Fibroblast of lung (primary cell): ENCODE measurements around the gene ZFYVE28. TPM values are rescaled to one million over a fixed set of nuclear protein-coding genes. Genes with fewer than 3 reads are reported as not detected.

ENCODE experiments used
- DNase-seq, 2 donors: peaks; one replicate each; pipeline versions ENCODE4 v3.0.0 to v3.0.0-alpha.2; 2010; ENCODE audit warnings: low read depth in 2 of 2
- H2AFZ ChIP-seq: 2 replicates; pipeline ENCODE4 v1.5.1; 2012; ENCODE audit warnings: low read length, control low read depth, inconsistent platforms
- H3K27ac ChIP-seq: 2 replicates; pipeline ENCODE4 v1.5.1; 2011; ENCODE audit warnings: low read length, control low read depth; ENCODE audit not compliant: insufficient read depth
- H3K27me3 ChIP-seq: 2 replicates; pipeline ENCODE4 v1.5.1; 2011; ENCODE audit warnings: mild to moderate bottlenecking, low read length; ENCODE audit not compliant: control insufficient read depth, insufficient read depth
- H3K36me3 ChIP-seq: 2 replicates; pipeline ENCODE4 v1.5.1; 2011; ENCODE audit warnings: low read length; ENCODE audit not compliant: control insufficient read depth, insufficient read depth
- H3K4me1 ChIP-seq: 2 replicates; pipeline ENCODE4 v1.5.1; 2011; ENCODE audit warnings: low read length; ENCODE audit not compliant: control insufficient read depth, insufficient read depth; ENCODE audit errors: extremely low read depth
- H3K4me2 ChIP-seq: 2 replicates; pipeline ENCODE4 v1.5.1; 2011; ENCODE audit warnings: low read length, control low read depth; ENCODE audit not compliant: insufficient read depth; ENCODE audit errors: extremely low read depth
- H3K4me3 ChIP-seq, 4 experiments: fragments of 200-600 bp in 1 of 4; sonication (generic) in 1 of 4; replicated peaks in 1 of 4; 2 replicates each; pipeline ENCODE4 v1.5.1; 2011 to 2016; ENCODE audit warnings: low read length in 4 of 4, low read depth in 3 of 4, mild to moderate bottlenecking in 3 of 4, control low read depth in 2 of 4, inconsistent platforms in 1 of 4, mixed read lengths in 1 of 4; ENCODE audit not compliant: insufficient read depth in 1 of 4; ENCODE audit errors: control extremely low read depth in 1 of 4
- H3K79me2 ChIP-seq: 2 replicates; pipeline ENCODE4 v1.5.1; 2012; ENCODE audit warnings: mild to moderate bottlenecking, low read length, inconsistent platforms; ENCODE audit not compliant: control insufficient read depth, insufficient read depth
- H3K9ac ChIP-seq: 2 replicates; pipeline ENCODE4 v1.5.1; 2011; ENCODE audit warnings: mild to moderate bottlenecking, low read length, control low read depth; ENCODE audit not compliant: insufficient read depth
- H3K9me3 ChIP-seq: 2 replicates; pipeline ENCODE4 v1.5.1; 2012; ENCODE audit warnings: low read depth, low read length; ENCODE audit not compliant: control insufficient read depth, insufficient read depth
- H4K20me1 ChIP-seq: 2 replicates; pipeline ENCODE4 v1.5.1; 2011; ENCODE audit warnings: low read length; ENCODE audit not compliant: control insufficient read depth, insufficient read depth; ENCODE audit errors: extremely low read depth
- CTCF ChIP-seq, 2 donors: IDR thresholded peaks in 1 of 2; conservative IDR thresholded peaks in 1 of 2; 1 replicate in 1 of 2; 2 replicates in 1 of 2; pipeline ENCODE4 v1.5.1; 2011 to 2012; ENCODE audit warnings: low read length in 2 of 2, control low read depth in 1 of 2, inconsistent platforms in 1 of 2, low read depth in 1 of 2, mild to moderate bottlenecking in 1 of 2
- EZH2 ChIP-seq: IDR thresholded peaks from 2 replicates; pipeline ENCODE4 v1.5.1; 2012; ENCODE audit warnings: low read length, control low read depth, mild to moderate bottlenecking; ENCODE audit errors: missing control alignments
- polyA plus RNA-seq, 2 donors: library from polyadenylated mRNA; depleted of rRNA in 1 of 2; stranded (reverse) in 1 of 2; unstranded in 1 of 2; fragments of >200 nt; gene quantifications; 2 replicates each; pipeline ENCODE4 v1.2.1, GENCODE V29; 2011 to 2012; ENCODE audit warnings: missing spikeins in 1 of 2
- total RNA-seq: library from RNA; depleted of rRNA; stranded (reverse); fragments of >200 nt; gene quantifications from 2 replicates; pipeline ENCODE4 v1.2.1, GENCODE V29; 2014

ZFYVE28 gene
- total and polyA plus RNA-seq, 2 donors (not counting 1 experiment from before 2014, with no cell fraction given): 2.4 to 11.6 TPM

GRCh38 chr4:2357821-2358745 is 60.4 kb downstream of the ZFYVE28 start:
- DNase-seq: no peak

GRCh38 chr4:2356123-2357069 is 62.0 kb downstream of the ZFYVE28 start:
- no peak for DNase-seq
- TF ChIP-seq EZH2 (no peak), CTCF (conservative IDR thresholded peaks at IDR 0.05 in 1 of 2, IDR thresholded peaks at IDR 0.05 in 1 of 2; ENCODE audit: low read depth in 1 of 2, low read length in 2 of 2) (no peak)
- no peak overlapping the region for H3K27ac ChIP-seq
- no peaks in the 10 kb centered on the region for H3K79me2 ChIP-seq
- H4K20me1 ChIP-seq: peaks cover 2% of the 10 kb centered on the region
- no peak overlapping the region for H3K4me2 ChIP-seq
- H2AFZ ChIP-seq: no peak overlapping the region
- no peak overlapping the region for H3K4me3 ChIP-seq
- H3K27me3 ChIP-seq: no peaks in the 10 kb centered on the region
- H3K9me3 ChIP-seq: no peaks in the 10 kb centered on the region
- H3K4me1 ChIP-seq: no peaks in the 10 kb centered on the region
- no peak overlapping the region for H3K9ac ChIP-seq
- no peaks in the 10 kb centered on the region for H3K36me3 ChIP-seq

More at GRCh38 chr4:2357821-2358745, 60.4 kb downstream of the ZFYVE28 start:
- no peaks in the 10 kb centered on the region for H3K36me3 ChIP-seq
- H3K4me2 ChIP-seq: no peak overlapping the region
- no peaks in the 10 kb centered on the region for H3K27me3 ChIP-seq
- H2AFZ ChIP-seq: no peak overlapping the region
- H3K4me1 ChIP-seq: no peaks in the 10 kb centered on the region
- no peaks in the 10 kb centered on the region for H3K79me2 ChIP-seq
- H3K9ac ChIP-seq: no peak overlapping the region
- H3K9me3 ChIP-seq: no peaks in the 10 kb centered on the region
- no peak for TF ChIP-seq CTCF (conservative IDR thresholded peaks at IDR 0.05 in 1 of 2, IDR thresholded peaks at IDR 0.05 in 1 of 2; ENCODE audit: low read depth in 1 of 2, low read length in 2 of 2)
- no peak for TF ChIP-seq EZH2
- H3K4me3 ChIP-seq: no peak overlapping the region
- H4K20me1 ChIP-seq: peaks cover 2% of the 10 kb centered on the region
- H3K27ac ChIP-seq: no peak overlapping the region

DNA sequence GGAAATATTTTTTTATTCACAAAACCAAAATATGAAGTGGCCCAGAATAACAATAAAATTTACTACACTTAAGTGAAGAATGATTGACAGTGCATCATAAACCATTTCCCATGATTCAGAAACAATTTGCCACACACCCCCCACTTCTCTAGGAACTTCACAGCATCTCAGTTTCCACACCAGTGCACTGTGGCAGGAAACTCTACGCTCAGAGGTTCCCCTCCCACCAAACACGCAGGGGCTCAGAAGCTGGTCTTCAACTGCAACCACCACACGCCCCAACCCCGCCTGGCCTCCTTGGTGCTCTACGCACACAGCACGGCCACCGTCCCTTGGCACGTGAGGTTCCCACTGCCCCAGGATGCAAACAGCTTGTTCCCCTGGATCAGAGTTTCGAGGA is 63.7 kb downstream of the ZFYVE28 start:
- Histone ChIP-seq H3K4me3 (no peak overlapping the region), H3K27ac (no peak overlapping the region), H3K4me1 (no peaks in the 10 kb centered on the region), H3K9me3 (no peaks in the 10 kb centered on the region), H4K20me1 (peaks cover 2% of the 10 kb centered on the region), H3K79me2 (no peaks in the 10 kb centered on the region), H3K9ac (no peak overlapping the region), H3K36me3 (no peaks in the 10 kb centered on the region), H2AFZ (no peak overlapping the region), H3K4me2 (no peak overlapping the region), H3K27me3 (no peaks in the 10 kb centered on the region)
- TF ChIP-seq CTCF (conservative IDR thresholded peaks at IDR 0.05 in 1 of 2, IDR thresholded peaks at IDR 0.05 in 1 of 2; ENCODE audit: low read depth in 1 of 2, low read length in 2 of 2): no peak
- TF ChIP-seq EZH2: no peak
- no peak for DNase-seq
